ENCODE results near the gene ZNF568.

The ZNF568 gene

GRCh38 chr19:36918090-36918489 lies 2.0 kb downstream of the ZNF568 start:
- no peak for TF ChIP-seq CTCF (IDR thresholded peaks at IDR 0.05; ENCODE audit: low read depth, low read length, missing control alignments)
- DNase-seq (ENCODE audit: low read depth): no peak
- no peak overlapping the region for H3K4me3 ChIP-seq (ENCODE audit: low read depth, low read length)

- H3K4me3 ChIP-seq (ENCODE audit: low read depth, low read length): no peak overlapping the region
- no peak for TF ChIP-seq CTCF (IDR thresholded peaks at IDR 0.05; ENCODE audit: low read depth, low read length, missing control alignments)
- no peak for DNase-seq (ENCODE audit: low read depth)
Observed at GRCh38 chr19:36931684-36932083, 15.6 kb downstream of the ZNF568 start.

- H3K4me3 ChIP-seq (ENCODE audit: low read depth, low read length): no peak overlapping the region
- no peak for TF ChIP-seq CTCF (IDR thresholded peaks at IDR 0.05; ENCODE audit: low read depth, low read length, missing control alignments)
- DNase-seq (ENCODE audit: low read depth): no peak
Observed at GRCh38 chr19:36939153-36939552, 23.0 kb downstream of the ZNF568 start.

- DNase-seq (ENCODE audit: low read depth): no peak
- no peak for TF ChIP-seq CTCF (IDR thresholded peaks at IDR 0.05; ENCODE audit: low read depth, low read length, missing control alignments)
- no peak overlapping the region for H3K4me3 ChIP-seq (ENCODE audit: low read depth, low read length)
Observed at GRCh38 chr19:36950335-36951119, 34.4 kb downstream of the ZNF568 start.

GRCh38 chr19:36962346-36962745 lies 46.2 kb downstream of the ZNF568 start:
- no peak for TF ChIP-seq CTCF (IDR thresholded peaks at IDR 0.05; ENCODE audit: low read depth, low read length, missing control alignments)
- no peak overlapping the region for H3K4me3 ChIP-seq (ENCODE audit: low read depth, low read length)
- no peak for DNase-seq (ENCODE audit: low read depth)

GRCh38 chr19:36963280-36963679 lies 47.1 kb downstream of the ZNF568 start:
- no peak overlapping the region for H3K4me3 ChIP-seq (ENCODE audit: low read depth, low read length)
- no peak for DNase-seq (ENCODE audit: low read depth)
- no peak for TF ChIP-seq CTCF (IDR thresholded peaks at IDR 0.05; ENCODE audit: low read depth, low read length, missing control alignments)

GRCh38 chr19:36972571-36972970 lies 56.4 kb downstream of the ZNF568 start:
- H3K4me3 ChIP-seq (ENCODE audit: low read depth, low read length): peak overlapping the region; percentile 56
- TF ChIP-seq CTCF (IDR thresholded peaks at IDR 0.05; ENCODE audit: low read depth, low read length, missing control alignments): no peak
- no peak for DNase-seq (ENCODE audit: low read depth)
